ENCODE results near the gene HOXC9.

DNA sequence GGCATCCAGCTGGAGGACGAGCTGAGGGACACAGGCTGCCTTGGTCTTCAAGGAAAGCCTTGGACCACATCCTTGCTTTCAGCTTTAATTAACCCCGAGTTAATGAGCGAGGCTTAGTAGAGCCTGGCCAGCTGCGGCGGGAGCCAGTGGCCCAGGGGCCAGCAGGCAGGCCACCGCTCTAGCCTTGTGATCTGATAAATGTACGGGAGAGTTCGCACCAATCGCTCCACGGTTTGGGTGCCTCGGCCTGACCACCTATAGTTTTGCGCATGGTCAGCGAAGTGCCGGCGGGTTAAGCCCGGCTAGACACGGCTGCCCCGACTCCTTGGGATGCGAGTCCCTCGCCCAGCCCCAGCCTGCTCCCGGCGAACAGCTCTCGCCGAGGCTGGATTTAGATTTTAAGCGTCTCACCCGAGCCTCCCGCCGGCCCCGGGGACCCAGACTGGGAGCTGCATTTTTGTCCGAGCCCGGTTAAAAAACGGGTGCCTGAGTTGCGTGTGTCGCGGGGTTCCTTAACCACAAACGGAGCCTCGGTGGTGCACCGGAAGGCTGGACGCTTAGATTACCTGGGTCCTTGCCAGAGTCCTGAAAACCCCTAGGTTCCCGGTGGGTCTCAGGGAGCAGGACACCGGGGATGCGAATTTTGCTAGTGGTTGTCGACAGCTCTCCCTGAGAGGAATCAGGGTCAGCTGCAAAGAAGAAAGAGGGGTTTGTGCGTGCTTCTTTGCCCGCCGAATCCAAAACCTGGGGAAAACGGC is 48.2 kb upstream of the HOXC9 start:
- TF ChIP-seq, protein P1, sequence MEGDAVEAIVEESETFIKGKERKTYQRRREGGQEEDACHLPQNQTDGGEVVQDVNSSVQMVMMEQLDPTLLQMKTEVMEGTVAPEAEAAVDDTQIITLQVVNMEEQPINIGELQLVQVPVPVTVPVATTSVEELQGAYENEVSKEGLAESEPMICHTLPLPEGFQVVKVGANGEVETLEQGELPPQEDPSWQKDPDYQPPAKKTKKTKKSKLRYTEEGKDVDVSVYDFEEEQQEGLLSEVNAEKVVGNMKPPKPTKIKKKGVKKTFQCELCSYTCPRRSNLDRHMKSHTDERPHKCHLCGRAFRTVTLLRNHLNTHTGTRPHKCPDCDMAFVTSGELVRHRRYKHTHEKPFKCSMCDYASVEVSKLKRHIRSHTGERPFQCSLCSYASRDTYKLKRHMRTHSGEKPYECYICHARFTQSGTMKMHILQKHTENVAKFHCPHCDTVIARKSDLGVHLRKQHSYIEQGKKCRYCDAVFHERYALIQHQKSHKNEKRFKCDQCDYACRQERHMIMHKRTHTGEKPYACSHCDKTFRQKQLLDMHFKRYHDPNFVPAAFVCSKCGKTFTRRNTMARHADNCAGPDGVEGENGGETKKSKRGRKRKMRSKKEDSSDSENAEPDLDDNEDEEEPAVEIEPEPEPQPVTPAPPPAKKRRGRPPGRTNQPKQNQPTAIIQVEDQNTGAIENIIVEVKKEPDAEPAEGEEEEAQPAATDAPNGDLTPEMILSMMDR (IDR thresholded peaks at IDR 0.05): no peak
- no peak for TF ChIP-seq JUND (IDR thresholded peaks at IDR 0.05)
- no peak for TF ChIP-seq MEF2A (IDR thresholded peaks at IDR 0.05; ENCODE audit: borderline replicate concordance, low read depth)
- TF ChIP-seq, protein P2, sequence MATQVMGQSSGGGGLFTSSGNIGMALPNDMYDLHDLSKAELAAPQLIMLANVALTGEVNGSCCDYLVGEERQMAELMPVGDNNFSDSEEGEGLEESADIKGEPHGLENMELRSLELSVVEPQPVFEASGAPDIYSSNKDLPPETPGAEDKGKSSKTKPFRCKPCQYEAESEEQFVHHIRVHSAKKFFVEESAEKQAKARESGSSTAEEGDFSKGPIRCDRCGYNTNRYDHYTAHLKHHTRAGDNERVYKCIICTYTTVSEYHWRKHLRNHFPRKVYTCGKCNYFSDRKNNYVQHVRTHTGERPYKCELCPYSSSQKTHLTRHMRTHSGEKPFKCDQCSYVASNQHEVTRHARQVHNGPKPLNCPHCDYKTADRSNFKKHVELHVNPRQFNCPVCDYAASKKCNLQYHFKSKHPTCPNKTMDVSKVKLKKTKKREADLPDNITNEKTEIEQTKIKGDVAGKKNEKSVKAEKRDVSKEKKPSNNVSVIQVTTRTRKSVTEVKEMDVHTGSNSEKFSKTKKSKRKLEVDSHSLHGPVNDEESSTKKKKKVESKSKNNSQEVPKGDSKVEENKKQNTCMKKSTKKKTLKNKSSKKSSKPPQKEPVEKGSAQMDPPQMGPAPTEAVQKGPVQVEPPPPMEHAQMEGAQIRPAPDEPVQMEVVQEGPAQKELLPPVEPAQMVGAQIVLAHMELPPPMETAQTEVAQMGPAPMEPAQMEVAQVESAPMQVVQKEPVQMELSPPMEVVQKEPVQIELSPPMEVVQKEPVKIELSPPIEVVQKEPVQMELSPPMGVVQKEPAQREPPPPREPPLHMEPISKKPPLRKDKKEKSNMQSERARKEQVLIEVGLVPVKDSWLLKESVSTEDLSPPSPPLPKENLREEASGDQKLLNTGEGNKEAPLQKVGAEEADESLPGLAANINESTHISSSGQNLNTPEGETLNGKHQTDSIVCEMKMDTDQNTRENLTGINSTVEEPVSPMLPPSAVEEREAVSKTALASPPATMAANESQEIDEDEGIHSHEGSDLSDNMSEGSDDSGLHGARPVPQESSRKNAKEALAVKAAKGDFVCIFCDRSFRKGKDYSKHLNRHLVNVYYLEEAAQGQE (IDR thresholded peaks at IDR 0.05; ENCODE audit: low read depth, low read length): no peak
- no peak for TF ChIP-seq POLR2AphosphoS5 (IDR thresholded peaks at IDR 0.05; ENCODE audit: low read depth, low read length)
- no peak for TF ChIP-seq SMC3 (IDR thresholded peaks at IDR 0.05; ENCODE audit: low read depth, low read length)
- TF ChIP-seq, protein P3, sequence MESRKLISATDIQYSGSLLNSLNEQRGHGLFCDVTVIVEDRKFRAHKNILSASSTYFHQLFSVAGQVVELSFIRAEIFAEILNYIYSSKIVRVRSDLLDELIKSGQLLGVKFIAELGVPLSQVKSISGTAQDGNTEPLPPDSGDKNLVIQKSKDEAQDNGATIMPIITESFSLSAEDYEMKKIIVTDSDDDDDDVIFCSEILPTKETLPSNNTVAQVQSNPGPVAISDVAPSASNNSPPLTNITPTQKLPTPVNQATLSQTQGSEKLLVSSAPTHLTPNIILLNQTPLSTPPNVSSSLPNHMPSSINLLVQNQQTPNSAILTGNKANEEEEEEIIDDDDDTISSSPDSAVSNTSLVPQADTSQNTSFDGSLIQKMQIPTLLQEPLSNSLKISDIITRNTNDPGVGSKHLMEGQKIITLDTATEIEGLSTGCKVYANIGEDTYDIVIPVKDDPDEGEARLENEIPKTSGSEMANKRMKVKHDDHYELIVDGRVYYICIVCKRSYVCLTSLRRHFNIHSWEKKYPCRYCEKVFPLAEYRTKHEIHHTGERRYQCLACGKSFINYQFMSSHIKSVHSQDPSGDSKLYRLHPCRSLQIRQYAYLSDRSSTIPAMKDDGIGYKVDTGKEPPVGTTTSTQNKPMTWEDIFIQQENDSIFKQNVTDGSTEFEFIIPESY (IDR thresholded peaks at IDR 0.05; ENCODE audit: borderline replicate concordance, low read depth): no peak
- TF ChIP-seq FOXJ3 (CRISPR knock-in tag; IDR thresholded peaks at IDR 0.05): no peak
- no peak for TF ChIP-seq TAF1 (IDR thresholded peaks at IDR 0.05; ENCODE audit: borderline replicate concordance, low read depth, low read length)
- TF ChIP-seq, protein P4, sequence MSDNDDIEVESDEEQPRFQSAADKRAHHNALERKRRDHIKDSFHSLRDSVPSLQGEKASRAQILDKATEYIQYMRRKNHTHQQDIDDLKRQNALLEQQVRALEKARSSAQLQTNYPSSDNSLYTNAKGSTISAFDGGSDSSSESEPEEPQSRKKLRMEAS (IDR thresholded peaks at IDR 0.05; ENCODE audit: low read depth): no peak
- TF ChIP-seq, protein P5, sequence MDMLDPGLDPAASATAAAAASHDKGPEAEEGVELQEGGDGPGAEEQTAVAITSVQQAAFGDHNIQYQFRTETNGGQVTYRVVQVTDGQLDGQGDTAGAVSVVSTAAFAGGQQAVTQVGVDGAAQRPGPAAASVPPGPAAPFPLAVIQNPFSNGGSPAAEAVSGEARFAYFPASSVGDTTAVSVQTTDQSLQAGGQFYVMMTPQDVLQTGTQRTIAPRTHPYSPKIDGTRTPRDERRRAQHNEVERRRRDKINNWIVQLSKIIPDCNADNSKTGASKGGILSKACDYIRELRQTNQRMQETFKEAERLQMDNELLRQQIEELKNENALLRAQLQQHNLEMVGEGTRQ (IDR thresholded peaks at IDR 0.05; ENCODE audit: borderline replicate concordance, low read depth, low read length): no peak
- no peak for TF ChIP-seq YY1 (IDR thresholded peaks at IDR 0.05; ENCODE audit: low read depth)
- no peak for TF ChIP-seq NFIC (IDR thresholded peaks at IDR 0.05; ENCODE audit: borderline replicate concordance)

Measured in SK-N-SH (cell line).